ENCODE measurements around the gene NRAS.

Gene NRAS

GRCh38 chr1:114725230-114725629, 8.7 kb upstream of the NRAS start:
- no peak for DNase-seq (ENCODE audit: low spot score)

- no peak for DNase-seq (ENCODE audit: low spot score)
These were observed 7.3 kb upstream of the NRAS start for GRCh38 chr1:114723915-114724314.

GRCh38 chr1:114723457-114723856, 6.9 kb upstream of the NRAS start:
- DNase-seq (ENCODE audit: low spot score), result no peak

DNA sequence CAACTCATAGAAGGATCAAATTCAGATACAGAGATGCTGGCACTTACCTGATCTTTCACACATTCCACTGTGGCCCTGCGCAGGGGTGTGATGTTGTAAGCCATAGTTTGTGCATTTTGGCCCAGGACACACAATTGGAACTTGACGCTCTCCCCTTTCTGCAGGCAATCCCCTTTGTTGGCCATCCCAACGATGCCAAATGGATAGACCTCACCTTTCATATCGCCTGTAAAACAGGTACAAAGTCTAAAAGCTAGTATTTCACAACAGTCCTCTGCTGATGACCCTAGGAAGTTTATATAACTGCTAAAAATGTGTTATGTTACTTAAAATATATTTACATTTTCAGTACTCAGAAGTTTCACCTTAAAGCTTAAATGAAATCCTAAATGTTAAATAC, 3.9 kb upstream of the NRAS start:
- no peak for DNase-seq (ENCODE audit: low spot score)

GRCh38 chr1:114719424-114719787, 2.8 kb upstream of the NRAS start:
- no peak for DNase-seq (ENCODE audit: low spot score)

DNA sequence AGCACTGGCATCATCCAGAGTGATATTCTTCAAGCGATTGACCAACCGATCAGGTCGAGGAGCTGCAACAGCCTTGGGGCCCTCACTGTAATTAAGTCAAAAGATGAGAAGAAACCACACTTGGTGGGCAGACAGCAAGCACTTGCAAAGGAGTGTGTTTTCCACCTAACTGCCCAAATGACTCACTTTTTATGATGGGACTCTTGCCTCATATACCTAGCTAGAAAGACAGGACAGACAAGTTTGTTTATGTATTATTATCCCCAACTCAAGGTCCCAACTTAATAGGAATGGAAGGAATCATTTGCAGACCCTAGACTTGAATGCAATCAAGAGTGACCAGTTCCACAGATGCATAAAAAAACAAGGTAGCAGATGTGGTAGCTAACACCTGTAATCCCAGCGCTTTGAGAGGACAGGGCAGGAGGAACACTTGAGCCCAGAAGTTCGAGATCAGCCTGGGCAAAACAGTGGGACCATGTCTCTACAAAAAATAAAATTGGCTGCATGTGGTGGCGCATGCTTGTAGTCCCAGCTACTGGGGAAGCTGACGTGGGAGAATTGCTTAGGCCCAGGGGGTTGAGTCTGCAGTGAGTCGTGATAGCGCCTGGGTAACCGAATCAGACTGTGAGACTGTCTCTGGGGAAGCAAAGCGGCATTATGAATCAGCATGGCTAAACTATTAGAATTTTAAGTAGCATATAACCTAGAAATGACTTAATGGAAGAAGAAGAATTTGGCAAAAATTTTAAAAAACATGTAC, 2.3 kb upstream of the NRAS start:
- no peak for DNase-seq (ENCODE audit: low spot score)

DNA sequence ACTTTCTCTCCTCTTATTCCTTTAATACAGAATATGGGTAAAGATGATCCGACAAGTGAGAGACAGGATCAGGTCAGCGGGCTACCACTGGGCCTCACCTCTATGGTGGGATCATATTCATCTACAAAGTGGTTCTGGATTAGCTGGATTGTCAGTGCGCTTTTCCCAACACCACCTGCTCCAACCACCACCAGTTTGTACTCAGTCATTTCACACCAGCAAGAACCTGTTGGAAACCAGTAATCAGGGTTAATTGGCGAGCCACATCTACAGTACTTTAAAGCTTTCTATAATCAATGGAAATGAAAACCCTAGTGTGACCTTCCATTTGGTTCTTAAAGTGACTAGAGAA, 643 bp downstream of the NRAS start:
- DNase-seq (ENCODE audit: low spot score), result no peak

- DNase-seq (ENCODE audit: low spot score), result no peak
These were observed 3.6 kb downstream of the NRAS start for GRCh38 chr1:114712977-114713376.

DNA sequence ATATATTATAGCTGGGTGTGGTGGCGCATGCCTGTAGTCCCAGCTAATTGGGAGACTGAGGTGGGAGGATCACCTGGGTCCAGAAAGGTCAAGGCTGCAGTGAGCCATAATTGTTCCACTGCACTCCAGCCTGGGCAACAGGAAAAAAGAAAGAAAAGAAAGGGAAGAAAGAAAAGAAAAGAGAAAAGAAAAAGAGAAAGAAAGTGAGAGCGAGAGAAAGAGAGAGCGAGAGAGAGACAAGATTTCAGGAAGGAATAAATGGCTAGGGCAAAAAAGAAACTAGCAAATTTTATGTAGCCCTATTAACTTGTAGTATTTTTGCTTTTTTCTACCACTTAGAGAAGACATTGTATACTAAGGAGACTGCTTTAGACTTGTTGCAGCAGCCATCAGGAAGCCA, 6.2 kb downstream of the NRAS start:
- no peak for DNase-seq (ENCODE audit: low spot score)

DNA sequence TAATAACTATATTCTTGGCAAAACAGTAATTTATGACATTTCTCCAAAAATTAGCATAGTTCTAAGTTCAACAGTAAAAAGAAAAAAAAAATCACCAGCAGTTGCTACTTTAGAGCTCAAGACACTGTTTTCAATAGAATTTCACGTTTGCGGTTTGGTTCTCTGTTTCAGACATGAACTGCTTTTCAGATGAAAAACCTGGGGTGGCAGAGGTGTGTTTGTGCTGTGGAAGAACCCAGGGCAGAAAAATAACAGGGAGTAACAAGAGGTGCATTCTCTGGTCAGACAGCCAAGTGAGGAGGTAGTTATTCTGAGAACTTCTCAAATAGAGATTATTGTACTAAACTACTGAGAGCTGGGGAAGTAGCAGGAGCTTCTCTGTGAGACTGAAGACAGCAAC, 9.0 kb downstream of the NRAS start:
- no peak for DNase-seq (ENCODE audit: low spot score)

DNA sequence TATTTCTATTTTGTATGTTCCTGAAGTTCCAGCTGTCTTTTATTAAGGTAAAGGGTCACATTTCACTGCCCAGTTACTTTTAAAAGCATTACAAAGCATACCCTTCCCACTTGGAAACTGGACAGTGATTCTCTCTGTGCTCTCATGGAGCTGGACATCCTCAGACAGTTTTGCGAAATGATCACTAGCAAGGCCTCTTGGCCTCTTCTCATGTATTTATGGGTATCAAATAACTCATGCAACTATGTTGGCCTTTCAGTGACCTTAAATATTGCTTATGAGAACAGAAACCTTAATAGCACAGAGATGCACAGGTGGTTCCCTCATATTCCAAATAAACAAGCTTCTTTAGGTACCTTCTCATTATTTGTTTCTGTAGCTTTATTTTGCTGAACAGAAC, 13.3 kb downstream of the NRAS start:
- no peak for DNase-seq (ENCODE audit: low spot score)

DNA sequence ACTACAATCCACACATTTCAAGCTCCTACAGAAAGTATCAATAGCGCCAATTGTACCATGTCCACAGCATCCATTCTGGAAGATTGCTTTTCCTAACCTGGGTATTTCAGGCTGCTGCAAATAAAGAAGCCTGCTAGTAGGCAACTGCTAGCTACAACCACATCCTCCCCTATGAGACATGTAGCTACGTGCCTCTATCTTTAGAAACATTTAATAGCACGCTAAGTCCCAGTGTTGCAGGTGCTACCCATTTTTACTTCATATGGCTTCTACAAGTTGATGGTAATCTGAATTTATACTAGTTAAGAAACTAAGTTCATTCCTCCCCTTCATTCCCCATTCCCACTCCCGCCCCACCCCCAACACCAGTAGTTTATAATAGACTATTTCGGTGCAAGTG, 13.8 kb downstream of the NRAS start:
- no peak for DNase-seq (ENCODE audit: low spot score)

DNA sequence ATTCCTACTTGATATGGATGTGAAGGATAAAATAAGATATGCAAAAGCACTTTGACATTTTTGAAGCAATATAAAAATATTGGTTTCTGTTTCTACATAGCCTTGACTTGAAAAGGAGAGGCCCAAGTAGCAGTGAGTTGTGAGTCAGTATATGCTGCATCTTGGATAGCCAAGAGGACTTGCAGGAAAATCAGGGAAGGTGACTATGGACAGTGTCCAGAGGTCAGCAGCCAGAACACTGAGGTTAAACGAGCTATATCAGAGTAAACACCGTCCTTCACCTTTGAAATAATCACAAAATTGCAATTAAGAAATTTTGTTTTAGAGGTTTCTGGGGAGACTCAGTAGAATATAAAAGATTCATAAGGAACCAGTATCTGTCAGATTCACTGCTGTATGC, 14.6 kb downstream of the NRAS start:
- DNase-seq (ENCODE audit: low spot score), result no peak

DNA sequence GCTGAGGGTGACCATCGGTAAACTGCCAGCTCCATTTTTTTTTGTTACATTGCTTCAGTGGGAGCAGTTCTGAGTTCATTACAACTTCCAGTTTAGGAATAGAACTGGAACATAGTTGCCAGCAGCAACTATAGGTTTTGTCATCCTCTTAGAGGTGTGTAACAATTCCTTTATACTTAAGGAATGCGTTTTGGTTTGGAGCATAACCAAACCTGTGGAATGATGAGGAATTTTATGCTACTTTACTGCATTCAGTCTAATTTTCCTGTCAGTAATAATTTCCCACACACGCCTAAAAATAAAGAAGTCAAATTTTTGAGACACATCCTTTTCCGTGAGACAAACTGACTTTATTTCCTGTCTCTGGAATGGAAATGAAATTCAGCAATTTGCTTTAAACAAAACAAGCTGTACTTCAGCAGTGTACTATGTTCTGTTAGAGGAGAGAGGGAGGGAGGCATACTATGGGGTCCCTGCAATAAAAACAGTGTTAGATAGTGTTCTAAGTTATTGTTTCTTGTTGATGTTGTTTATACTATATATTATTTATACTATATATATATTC, 16.5 kb downstream of the NRAS start:
- DNase-seq (ENCODE audit: low spot score), result no peak

DNA sequence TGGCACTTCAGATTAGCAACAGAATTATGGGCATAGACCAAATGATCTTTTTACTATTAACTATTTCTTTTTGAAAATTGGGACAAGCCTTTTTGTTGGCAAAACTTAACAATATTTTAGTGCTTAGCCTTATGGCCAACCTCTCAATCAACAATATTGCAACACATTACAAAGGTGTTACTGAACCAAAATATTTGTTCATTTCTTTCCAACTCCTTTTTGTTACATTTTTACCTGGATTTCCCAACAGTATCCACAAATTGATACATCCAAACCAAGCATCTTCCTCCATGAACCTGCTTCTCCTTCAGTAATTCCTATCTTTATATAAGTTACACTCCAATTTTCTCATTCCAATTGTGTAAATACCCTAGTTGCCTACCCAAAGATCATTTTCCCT, 19.8 kb downstream of the NRAS start:
- DNase-seq (ENCODE audit: low spot score), result no peak

- DNase-seq (ENCODE audit: low spot score), result no peak
These were observed 21.0 kb downstream of the NRAS start, which contains the start of gene AMPD1 for GRCh38 chr1:114695430-114696058. AMPD1 (minus strand) TSS chr1:114695546; CDS start chr1:114695471, 75 bp downstream.

- DNase-seq (ENCODE audit: low spot score), result no peak
These were observed 21.8 kb downstream of the NRAS start for GRCh38 chr1:114694540-114695310.

DNA sequence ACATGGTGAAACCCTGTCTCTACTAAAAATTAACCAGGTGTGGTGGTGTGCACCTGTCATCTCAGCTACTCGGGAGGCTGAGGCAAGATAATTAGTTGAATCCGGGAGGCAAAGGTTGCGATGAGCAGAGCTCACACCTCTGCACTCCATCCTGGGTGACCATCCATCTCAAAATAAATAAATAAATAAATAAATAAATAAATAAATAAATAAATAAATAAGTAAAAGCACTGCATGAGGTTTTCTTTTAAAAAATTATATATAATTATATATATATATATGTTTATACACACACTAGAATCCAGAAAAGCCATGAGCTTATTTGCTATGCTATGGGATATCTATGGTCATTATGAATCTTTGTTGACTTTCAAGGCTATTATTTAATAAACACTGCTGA, 23.6 kb downstream of the NRAS start:
- no peak for DNase-seq (ENCODE audit: low spot score)

GRCh38 chr1:114691061-114691460, 25.5 kb downstream of the NRAS start:
- no peak for DNase-seq (ENCODE audit: low spot score)

- no peak for DNase-seq (ENCODE audit: low spot score)
These were observed 26.4 kb downstream of the NRAS start for GRCh38 chr1:114690148-114690547.

GRCh38 chr1:114688526-114688925, 28.0 kb downstream of the NRAS start:
- DNase-seq (ENCODE audit: low spot score), result no peak

- no peak for DNase-seq (ENCODE audit: low spot score)
These were observed 30.7 kb downstream of the NRAS start for GRCh38 chr1:114685851-114686250.

- no peak for DNase-seq (ENCODE audit: low spot score)
These were observed 38.9 kb downstream of the NRAS start for GRCh38 chr1:114677691-114678090.

Measured in germinal center (tissue), 1 donor.